K562 (cell line): ENCODE data around the gene INSIG1. TPM values are rescaled to one million over a fixed set of nuclear protein-coding genes. Genes with fewer than 3 reads are reported as not detected.

Experiments
- CCNT2 ChIP-seq: IDR thresholded peaks from 2 replicates; pipeline ENCODE4 v1.6.1; 2011; ENCODE audit warnings: borderline replicate concordance, low read depth, mild to moderate bottlenecking, moderate library complexity, mixed read lengths, low read length; ENCODE audit not compliant: insufficient read length; ENCODE audit errors: extremely low read depth
- GTF2A2 ChIP-seq: IDR thresholded peaks from 2 replicates; pipeline ENCODE4 v1.6.1; 2016; ENCODE audit warnings: mild to moderate bottlenecking, missing genetic modification characterization, missing compliant biosample characterization
- HCFC1 ChIP-seq: IDR thresholded peaks from 2 replicates; pipeline ENCODE4 v1.6.1; 2012; ENCODE audit warnings: low read depth, low read length, improper control_type of control experiment
- KDM1A ChIP-seq, 2 experiments: fragments of 450-650 bp; IDR thresholded peaks; 2 replicates each; pipeline ENCODE4 v1.6.1; 2016; ENCODE audit warnings: mild to moderate bottlenecking in 2 of 2
- KLF16 ChIP-seq: IDR thresholded peaks from 2 replicates; pipeline ENCODE4 v1.6.1; 2016; ENCODE audit warnings: antibody characterized with exemption
- NBN ChIP-seq: fragments of 450-650 bp; IDR thresholded peaks from 2 replicates; pipeline ENCODE4 v1.6.1; 2016; ENCODE audit warnings: low read depth, mild to moderate bottlenecking
- NCOA2 ChIP-seq, 2 experiments: fragments of 450-650 bp; IDR thresholded peaks; 2 replicates each; pipeline ENCODE4 v1.6.1; 2018; ENCODE audit warnings: mild to moderate bottlenecking in 2 of 2, moderate library complexity in 1 of 2; ENCODE audit not compliant: partially characterized antibody in 2 of 2
- NFE2L1 ChIP-seq: fragments of 450-650 bp; IDR thresholded peaks from 2 replicates; pipeline ENCODE4 v1.6.1; 2016; ENCODE audit warnings: missing genetic modification characterization, low read depth, mild to moderate bottlenecking, missing compliant biosample characterization, moderate library complexity, borderline replicate concordance
- PHTF2 ChIP-seq: fragments of 250-450 bp; sonication (Bioruptor Pico); IDR thresholded peaks from 2 replicates; pipeline ENCODE4 v1.5.0; 2021; ENCODE audit warnings: mild to moderate bottlenecking
- SMAD3 ChIP-seq: fragments of 450-650 bp; formaldehyde crosslinking; conservative IDR thresholded peaks from 2 replicates; pipeline ENCODE4 v1.4.0; 2020; ENCODE audit warnings: mild to moderate bottlenecking
- SOX6 ChIP-seq: fragments of 450-650 bp; IDR thresholded peaks from 2 replicates; pipeline ENCODE4 v1.6.1; 2014; ENCODE audit warnings: mild to moderate bottlenecking
- SREBF1 ChIP-seq: fragments of 150-350 bp; IDR thresholded peaks from 2 replicates; pipeline ENCODE4 v1.6.1; 2014; ENCODE audit warnings: antibody characterized with exemption, low read depth, low read length, borderline replicate concordance
- STAT6 ChIP-seq: sonication (generic); formaldehyde crosslinking; IDR thresholded peaks from 2 replicates; pipeline ENCODE4 v1.8.1; 2023; ENCODE audit warnings: mild to moderate bottlenecking, missing genetic modification reagents
- SUPT5H ChIP-seq: fragments of 450-650 bp; IDR thresholded peaks from 2 replicates; pipeline ENCODE4 v1.6.1; 2016
- TCF3 ChIP-seq: sonication (generic); formaldehyde crosslinking; IDR thresholded peaks from 2 replicates; pipeline ENCODE4 v1.4.0; 2020; ENCODE audit warnings: mild to moderate bottlenecking, missing genetic modification reagents
- TCF7L2 ChIP-seq: fragments of 150-350 bp; IDR thresholded peaks from 2 replicates; pipeline ENCODE4 v1.6.1; 2016; ENCODE audit warnings: low read depth, mild to moderate bottlenecking, low read length, moderate library complexity
- TRIM24 ChIP-seq, 2 experiments: fragments of 450-650 bp; IDR thresholded peaks; 2 replicates each; pipeline ENCODE4 v1.6.1; 2016
- TRIM28 ChIP-seq: fragments of 450-650 bp; IDR thresholded peaks from 2 replicates; pipeline ENCODE4 v1.6.1; 2017
- ZC3H8 ChIP-seq: fragments of 450-650 bp; IDR thresholded peaks from 2 replicates; pipeline ENCODE4 v1.6.1; 2017
- ZEB2 ChIP-seq: fragments of 450-650 bp; IDR thresholded peaks from 2 replicates; pipeline ENCODE4 v1.6.1; 2016
- ZNF146 ChIP-seq: IDR thresholded peaks from one replicate; pipeline ENCODE4 v1.6.1; 2018; ENCODE audit warnings: missing compliant biosample characterization; ENCODE audit not compliant: unreplicated experiment
- ZNF280B ChIP-seq: fragments of 250-450 bp; sonication (Bioruptor Pico); IDR thresholded peaks from 2 replicates; pipeline ENCODE4 v1.5.1; 2021; ENCODE audit warnings: mild to moderate bottlenecking
- ZNF830 ChIP-seq: fragments of 250-450 bp; sonication (Bioruptor Pico); IDR thresholded peaks from 2 replicates; pipeline ENCODE4 v1.5.0; 2021; ENCODE audit warnings: mild to moderate bottlenecking
- polyA plus RNA-seq, 8 experiments: library from polyadenylated mRNA; depleted of rRNA in 4 of 8; stranded (reverse) in 5 of 8; unstranded in 3 of 8; fragments of >200 nt; fragmentation: Nextera tagmentation in 2 of 8; fragmentation: Illumina TruSeq in 1 of 8; extraction: Ambion mirVana in 2 of 8; extraction: Trizol in 1 of 8; gene quantifications; 2 replicates each; pipeline versions ENCODE4 v1.2.1 to v1.2.3, GENCODE V29; 2011 to 2014; ENCODE audit warnings: inconsistent platforms in 1 of 8, missing spikeins in 1 of 8
- total RNA-seq, 7 experiments: library from RNA; depleted of rRNA in 6 of 7; stranded (reverse); fragments of >200 nt in 6 of 7; fragmentation: Illumina TruSeq in 2 of 7; extraction: Trizol in 2 of 7; gene quantifications; 2 replicates each; pipeline versions ENCODE4 v1.2.1 to v1.2.3, GENCODE V29; 2011 to 2021; ENCODE audit warnings: low replicate concordance in 1 of 7
- TF ChIP-seq, protein P1 (sequence below): sonication (generic); formaldehyde crosslinking; IDR thresholded peaks from 2 replicates; pipeline ENCODE4 v1.4.0; 2020; ENCODE audit warnings: mild to moderate bottlenecking, missing genetic modification reagents
- TF ChIP-seq, protein P2 (sequence below): fragments of 450-650 bp; IDR thresholded peaks from 2 replicates; pipeline ENCODE4 v1.6.1; 2016; ENCODE audit warnings: low read depth, mild to moderate bottlenecking, moderate library complexity

The INSIG1 gene
- total and polyA plus RNA-seq, 9 of the 15 experiments (the other 6 are each of a cell fraction or from before 2014, with no cell fraction given) = 57.1 to 787 (median 238) TPM

GRCh38 chr7:155291045-155291530 is 6.6 kb upstream of the INSIG1 start (continued):
- TF ChIP-seq NCOA2 (IDR thresholded peaks at IDR 0.05; ENCODE audit: partially characterized antibody in 2 of 2) (no peak), ZEB2 (peak; percentile 76), SUPT5H (no peak), TRIM24 (IDR thresholded peaks at IDR 0.05) (peak; percentile 63 to 79; a peak in 3 of 4 replicates), TCF7L2 (no peak), GTF2A2 (tag) (no peak), PHTF2 (no peak), ZC3H8 (no peak), NFE2L1 (tag) (no peak), KLF16 (no peak), KDM1A (IDR thresholded peaks at IDR 0.05) (peak; percentile 37 to 76; a peak in 2 of 4 replicates), TRIM28 (no peak; the same call in 1 of the 2 replicates), SOX6 (no peak), NBN (no peak), STAT6 (CRISPR knock-in tag) (no peak), TCF3 (CRISPR knock-in tag) (peak; percentile 72), ZNF830 (CRISPR knock-in tag) (no peak), ZNF280B (CRISPR knock-in tag) (no peak), CCNT2 (no peak), SMAD3 (CRISPR knock-in tag) (no peak), SREBF1 (no peak), ZNF146 (CRISPR knock-in tag) (no peak), HCFC1 (no peak; the same call in 1 of the 2 replicates)
- TF ChIP-seq, protein P1, sequence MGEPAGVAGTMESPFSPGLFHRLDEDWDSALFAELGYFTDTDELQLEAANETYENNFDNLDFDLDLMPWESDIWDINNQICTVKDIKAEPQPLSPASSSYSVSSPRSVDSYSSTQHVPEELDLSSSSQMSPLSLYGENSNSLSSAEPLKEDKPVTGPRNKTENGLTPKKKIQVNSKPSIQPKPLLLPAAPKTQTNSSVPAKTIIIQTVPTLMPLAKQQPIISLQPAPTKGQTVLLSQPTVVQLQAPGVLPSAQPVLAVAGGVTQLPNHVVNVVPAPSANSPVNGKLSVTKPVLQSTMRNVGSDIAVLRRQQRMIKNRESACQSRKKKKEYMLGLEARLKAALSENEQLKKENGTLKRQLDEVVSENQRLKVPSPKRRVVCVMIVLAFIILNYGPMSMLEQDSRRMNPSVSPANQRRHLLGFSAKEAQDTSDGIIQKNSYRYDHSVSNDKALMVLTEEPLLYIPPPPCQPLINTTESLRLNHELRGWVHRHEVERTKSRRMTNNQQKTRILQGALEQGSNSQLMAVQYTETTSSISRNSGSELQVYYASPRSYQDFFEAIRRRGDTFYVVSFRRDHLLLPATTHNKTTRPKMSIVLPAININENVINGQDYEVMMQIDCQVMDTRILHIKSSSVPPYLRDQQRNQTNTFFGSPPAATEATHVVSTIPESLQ (CRISPR knock-in tag) = peak; percentile 23; the same call in 1 of the 2 replicates
- TF ChIP-seq, protein P2, sequence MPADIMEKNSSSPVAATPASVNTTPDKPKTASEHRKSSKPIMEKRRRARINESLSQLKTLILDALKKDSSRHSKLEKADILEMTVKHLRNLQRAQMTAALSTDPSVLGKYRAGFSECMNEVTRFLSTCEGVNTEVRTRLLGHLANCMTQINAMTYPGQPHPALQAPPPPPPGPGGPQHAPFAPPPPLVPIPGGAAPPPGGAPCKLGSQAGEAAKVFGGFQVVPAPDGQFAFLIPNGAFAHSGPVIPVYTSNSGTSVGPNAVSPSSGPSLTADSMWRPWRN = 0 out of 2 replicates have a peak, but pooled peaks have one; percentile 20
